WERI-Rb-1 (cell line): ENCODE results near the gene TNRC6C.

Experiments
- DNase-seq: peaks from one replicate; pipeline ENCODE4 v3.0.0-alpha.2; 2020
- H3K27ac ChIP-seq: fragments of 250-450 bp; sonication (Bioruptor Pico); 2 replicates; pipeline ENCODE4 v1.5.1; 2020; ENCODE audit warnings: mild to moderate bottlenecking, moderate library complexity
- H3K27me3 ChIP-seq: fragments of 250-450 bp; sonication (Bioruptor Pico); 2 replicates; pipeline ENCODE4 v1.5.1; 2021; ENCODE audit warnings: mild to moderate bottlenecking, low read depth, moderate library complexity; ENCODE audit not compliant: insufficient read depth, severe bottlenecking
- H3K36me3 ChIP-seq: fragments of 250-450 bp; sonication (Bioruptor Pico); 2 replicates; pipeline ENCODE4 v1.5.1; 2020; ENCODE audit warnings: mild to moderate bottlenecking, moderate library complexity
- H3K4me3 ChIP-seq: 2 replicates; pipeline ENCODE4 v1.5.1; 2011; ENCODE audit warnings: low read depth, mild to moderate bottlenecking, control low read depth, low read length
- H3K9me3 ChIP-seq: fragments of 250-450 bp; sonication (Bioruptor Pico); 2 replicates; pipeline ENCODE4 v1.5.1; 2021; ENCODE audit warnings: mild to moderate bottlenecking, moderate library complexity; ENCODE audit not compliant: severe bottlenecking
- TF ChIP-seq, protein P1 (sequence below): IDR thresholded peaks from 2 replicates; pipeline ENCODE4 v1.5.1; 2011; ENCODE audit warnings: low read depth, mild to moderate bottlenecking, control low read depth, inconsistent platforms, low read length

The TNRC6C gene

DNA sequence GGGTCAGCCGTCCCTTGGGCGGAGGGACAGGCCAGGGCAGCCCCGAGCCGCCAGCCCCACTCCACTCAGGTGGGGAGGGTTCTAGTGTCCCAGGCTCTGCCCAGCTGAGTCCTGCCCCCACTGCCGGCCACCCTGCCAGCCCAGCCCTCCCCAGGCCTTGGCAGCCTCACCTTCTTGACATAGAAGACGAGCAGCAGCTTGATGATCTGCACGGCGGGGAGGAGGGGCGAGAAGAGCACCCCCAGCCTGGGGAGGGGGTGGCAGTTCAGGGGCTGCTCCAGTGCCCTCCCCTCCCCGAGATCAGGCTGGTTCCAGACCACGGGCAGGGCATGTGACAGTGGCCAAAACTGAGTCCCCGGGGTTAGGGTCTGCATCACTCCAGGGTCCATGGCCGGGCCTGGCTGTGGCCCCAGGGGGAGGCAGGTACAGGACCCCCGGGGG is 160.3 kb downstream of the TNRC6C start:
- no peak overlapping the region for H3K4me3 ChIP-seq
- no peaks in the 10 kb centered on the region for H3K9me3 ChIP-seq
- H3K27ac ChIP-seq = no peak overlapping the region
- H3K36me3 ChIP-seq = peaks cover 4% of the 10 kb centered on the region; the same call in 1 of the 2 replicates
- no peak for DNase-seq
- H3K27me3 ChIP-seq = no peaks in the 10 kb centered on the region
- TF ChIP-seq, protein P1, sequence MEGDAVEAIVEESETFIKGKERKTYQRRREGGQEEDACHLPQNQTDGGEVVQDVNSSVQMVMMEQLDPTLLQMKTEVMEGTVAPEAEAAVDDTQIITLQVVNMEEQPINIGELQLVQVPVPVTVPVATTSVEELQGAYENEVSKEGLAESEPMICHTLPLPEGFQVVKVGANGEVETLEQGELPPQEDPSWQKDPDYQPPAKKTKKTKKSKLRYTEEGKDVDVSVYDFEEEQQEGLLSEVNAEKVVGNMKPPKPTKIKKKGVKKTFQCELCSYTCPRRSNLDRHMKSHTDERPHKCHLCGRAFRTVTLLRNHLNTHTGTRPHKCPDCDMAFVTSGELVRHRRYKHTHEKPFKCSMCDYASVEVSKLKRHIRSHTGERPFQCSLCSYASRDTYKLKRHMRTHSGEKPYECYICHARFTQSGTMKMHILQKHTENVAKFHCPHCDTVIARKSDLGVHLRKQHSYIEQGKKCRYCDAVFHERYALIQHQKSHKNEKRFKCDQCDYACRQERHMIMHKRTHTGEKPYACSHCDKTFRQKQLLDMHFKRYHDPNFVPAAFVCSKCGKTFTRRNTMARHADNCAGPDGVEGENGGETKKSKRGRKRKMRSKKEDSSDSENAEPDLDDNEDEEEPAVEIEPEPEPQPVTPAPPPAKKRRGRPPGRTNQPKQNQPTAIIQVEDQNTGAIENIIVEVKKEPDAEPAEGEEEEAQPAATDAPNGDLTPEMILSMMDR = no peak

DNA sequence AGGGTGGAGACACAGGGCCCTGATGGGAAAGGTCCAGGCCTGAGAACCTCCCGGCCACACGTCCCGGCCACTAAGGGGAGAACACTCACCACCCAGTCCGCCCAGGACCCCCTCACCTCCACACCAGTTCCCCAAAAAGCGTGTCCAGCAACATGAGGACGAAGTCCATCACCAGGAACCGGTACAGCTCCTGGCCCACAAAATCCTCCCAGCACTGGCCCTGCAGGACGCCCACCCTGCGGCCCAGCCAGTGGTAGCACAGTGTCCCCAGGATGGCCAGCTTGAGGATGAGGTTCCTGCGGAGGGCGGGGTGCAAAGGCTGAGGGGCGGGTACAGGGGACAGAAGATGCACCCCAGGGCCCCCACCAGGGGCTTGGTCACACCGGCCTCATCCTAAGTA is 162.0 kb downstream of the TNRC6C start:
- TF ChIP-seq, protein P1 = no peak
- no peak for DNase-seq
- Histone ChIP-seq H3K9me3 (no peaks in the 10 kb centered on the region), H3K27ac (no peak overlapping the region), H3K4me3 (no peak overlapping the region), H3K27me3 (no peaks in the 10 kb centered on the region), H3K36me3 (peaks cover 4% of the 10 kb centered on the region; the same call in 1 of the 2 replicates)

DNA sequence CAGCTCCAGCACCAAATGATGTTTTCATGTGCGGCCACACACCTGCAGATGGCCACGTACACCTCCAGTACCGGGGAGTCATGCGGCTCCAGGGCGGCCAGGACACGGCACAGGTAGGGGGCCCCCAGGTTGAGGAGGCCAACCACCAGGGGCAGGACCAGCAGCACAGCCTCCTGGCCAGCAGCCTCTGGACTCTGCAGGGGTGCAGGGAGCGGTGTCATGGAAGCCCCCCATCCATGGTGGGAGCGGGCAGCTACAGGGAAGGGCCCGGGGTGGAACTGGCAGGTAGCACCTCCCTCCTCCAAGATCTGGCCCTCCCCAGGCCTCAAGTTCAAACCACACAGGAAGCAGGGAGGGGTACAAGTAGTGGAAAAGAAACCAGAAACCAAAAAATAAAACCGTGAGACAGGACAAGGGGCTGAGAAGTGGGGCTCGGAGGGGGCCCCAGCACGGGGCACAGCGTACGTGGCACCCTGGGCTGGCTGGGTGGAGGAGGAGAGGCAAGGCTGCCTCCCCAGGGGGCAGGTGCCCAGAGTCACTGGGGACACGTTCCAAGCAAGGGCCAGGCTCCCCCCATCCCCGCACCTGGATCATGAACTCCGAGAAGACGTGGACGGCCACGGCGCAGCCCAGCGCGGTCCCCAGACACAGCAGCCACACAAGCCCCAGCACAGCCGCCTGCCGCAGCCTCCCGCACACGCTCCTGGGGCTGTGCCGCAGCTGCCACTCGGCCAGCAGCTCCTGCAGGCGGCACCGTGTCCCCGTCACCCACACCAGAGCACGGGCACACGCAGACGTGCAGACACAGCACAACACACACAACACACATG is 162.7 kb downstream of the TNRC6C start:
- TF ChIP-seq, protein P1 = no peak
- Histone ChIP-seq H3K36me3 (peaks cover 4% of the 10 kb centered on the region; the same call in 1 of the 2 replicates), H3K9me3 (no peaks in the 10 kb centered on the region), H3K27me3 (no peaks in the 10 kb centered on the region), H3K4me3 (no peak overlapping the region), H3K27ac (no peak overlapping the region)
- DNase-seq = no peak

DNA sequence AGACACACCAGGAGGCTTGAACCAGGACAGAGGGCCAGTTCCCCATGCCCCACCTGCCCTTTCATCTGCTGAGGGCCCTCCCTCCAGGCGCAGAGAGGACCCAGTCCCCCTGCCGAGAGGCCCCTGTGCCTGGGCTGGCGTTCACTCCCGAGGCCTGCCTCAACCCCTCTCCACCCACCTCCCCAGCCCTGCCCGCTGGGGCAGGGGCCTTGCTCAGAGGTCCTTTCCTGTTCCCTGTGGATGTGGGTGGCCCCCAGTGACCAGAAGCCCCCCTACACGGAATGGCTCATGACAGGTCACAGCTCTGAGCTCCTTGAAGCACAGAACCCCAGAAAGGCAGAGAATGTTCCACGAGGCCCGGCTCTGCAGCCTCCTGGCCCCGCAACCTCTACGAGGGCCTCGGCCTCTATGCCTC is 163.3 kb downstream of the TNRC6C start:
- Histone ChIP-seq H3K36me3 (peaks cover 4% of the 10 kb centered on the region; the same call in 1 of the 2 replicates), H3K9me3 (no peaks in the 10 kb centered on the region), H3K4me3 (no peak overlapping the region), H3K27ac (no peak overlapping the region), H3K27me3 (no peaks in the 10 kb centered on the region)
- no peak for DNase-seq
- TF ChIP-seq, protein P1 = no peak

DNA sequence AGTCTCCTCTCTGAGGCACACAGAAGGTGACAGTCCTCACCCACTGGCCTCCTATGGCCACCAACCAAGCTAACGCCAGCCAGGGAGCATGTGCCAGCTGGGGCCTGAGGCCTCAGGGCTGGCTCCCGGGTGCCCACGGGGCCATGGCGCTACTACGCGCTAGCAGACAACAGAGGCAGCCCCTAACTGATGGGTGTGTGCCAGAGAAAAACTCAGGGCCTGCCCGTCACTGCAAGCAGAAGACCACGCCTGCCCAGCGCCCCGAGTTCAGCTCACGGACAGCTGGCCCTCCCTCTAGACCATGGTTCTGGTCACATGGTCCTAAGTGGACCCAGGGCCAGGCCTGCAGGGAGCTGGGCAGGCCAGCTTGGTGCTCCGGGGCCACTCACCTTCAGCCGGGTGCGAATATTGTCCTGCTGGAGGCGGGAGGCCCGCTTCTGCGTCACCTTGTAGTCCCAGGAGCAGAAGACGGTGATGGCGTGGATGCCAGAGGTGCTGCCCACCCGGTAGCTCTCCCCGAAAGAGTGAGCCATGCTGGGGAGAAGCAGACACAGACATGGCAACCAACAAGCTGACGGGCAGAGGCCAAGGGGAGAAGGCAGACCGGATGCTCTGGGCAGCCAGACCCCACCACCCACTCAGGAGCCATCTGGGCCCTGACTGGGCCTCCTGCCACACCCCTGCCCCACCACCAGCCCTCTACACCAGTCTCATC is 163.9 kb downstream of the TNRC6C start:
- no peaks in the 10 kb centered on the region for H3K9me3 ChIP-seq
- DNase-seq = no peak
- no peak overlapping the region for H3K27ac ChIP-seq

More for the DNA sequence above, 163.9 kb downstream of the TNRC6C start:
- TF ChIP-seq, protein P1 = no peak
- H3K27me3 ChIP-seq = peaks cover 2% of the 10 kb centered on the region
- peaks cover 4% of the 10 kb centered on the region; the same call in 1 of the 2 replicates for H3K36me3 ChIP-seq
- H3K4me3 ChIP-seq = no peak overlapping the region
